Stomach (tissue), 4 donors: Measurements from ENCODE around the gene C11orf21.

Source experiments
- EP300 ChIP-seq: sonication (generic); formaldehyde crosslinking; IDR thresholded peaks from one replicate; pipeline ENCODE4 v1.6.1; 2017; ENCODE audit warnings: antibody characterized with exemption
- POLR2A ChIP-seq, 4 donors: fragments of 450-650 bp; IDR thresholded peaks; one replicate each; pipeline ENCODE4 v1.6.1; 2016; ENCODE audit warnings: antibody characterized with exemption in 4 of 4, control low read depth in 2 of 4, mild to moderate bottlenecking in 1 of 4, moderate library complexity in 1 of 4
- TF ChIP-seq, protein P1 (sequence below), 7 experiments: fragments of 450-650 bp in 4 of 7; fragments of 200-600 bp in 3 of 7; sonication (generic) in 3 of 7; IDR thresholded peaks; one replicate each; pipeline ENCODE4 v1.5.1; 2016 to 2019; ENCODE audit warnings: antibody characterized with exemption in 7 of 7, control low read depth in 2 of 7, mild to moderate bottlenecking in 1 of 7

DNA sequence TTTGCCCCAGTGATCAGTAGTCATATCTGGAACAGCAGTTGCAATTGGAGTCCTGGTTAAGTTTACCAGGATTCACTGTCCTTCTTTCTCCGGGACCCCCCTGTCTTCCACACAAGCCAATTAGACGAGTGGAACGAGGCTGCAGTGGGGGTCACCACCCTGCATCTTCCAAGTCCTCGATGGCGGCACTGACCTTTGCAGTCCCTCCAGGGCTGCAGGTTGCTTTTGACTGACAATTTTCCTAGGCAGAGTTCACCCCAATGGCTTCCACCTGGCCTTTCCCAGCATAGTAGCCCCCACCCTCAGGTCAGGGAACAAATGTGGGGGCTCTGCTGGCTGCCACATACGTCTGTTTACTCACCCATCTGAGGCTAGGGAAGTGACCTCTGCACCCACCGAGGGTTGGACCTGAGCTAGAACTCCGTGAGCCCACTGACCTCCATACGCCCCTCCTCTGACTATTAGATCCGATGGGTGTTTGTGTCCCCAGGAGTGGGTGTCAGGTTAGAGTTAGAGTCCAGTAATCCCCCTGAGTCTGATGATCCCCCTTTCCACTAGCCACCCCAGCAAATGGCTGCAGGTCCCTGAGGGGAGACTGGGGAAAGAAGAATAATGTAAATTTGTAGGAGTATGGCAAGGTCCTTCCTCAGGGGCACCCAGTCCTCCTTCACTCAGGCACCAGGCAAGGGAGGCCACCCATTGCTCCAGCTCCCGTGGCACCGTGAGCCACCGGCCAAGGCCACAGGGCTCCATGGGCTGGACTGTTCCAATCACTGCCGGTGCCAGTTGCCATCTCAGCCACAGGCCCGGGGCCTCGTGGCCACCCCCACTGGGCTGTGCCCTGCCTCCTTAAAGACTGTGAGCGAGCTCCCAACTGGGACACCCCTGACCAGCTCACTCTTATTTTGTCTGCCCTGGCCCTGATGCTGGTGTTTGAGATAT lies 5.5 kb downstream of the C11orf21 start:
- TF ChIP-seq, protein P1, sequence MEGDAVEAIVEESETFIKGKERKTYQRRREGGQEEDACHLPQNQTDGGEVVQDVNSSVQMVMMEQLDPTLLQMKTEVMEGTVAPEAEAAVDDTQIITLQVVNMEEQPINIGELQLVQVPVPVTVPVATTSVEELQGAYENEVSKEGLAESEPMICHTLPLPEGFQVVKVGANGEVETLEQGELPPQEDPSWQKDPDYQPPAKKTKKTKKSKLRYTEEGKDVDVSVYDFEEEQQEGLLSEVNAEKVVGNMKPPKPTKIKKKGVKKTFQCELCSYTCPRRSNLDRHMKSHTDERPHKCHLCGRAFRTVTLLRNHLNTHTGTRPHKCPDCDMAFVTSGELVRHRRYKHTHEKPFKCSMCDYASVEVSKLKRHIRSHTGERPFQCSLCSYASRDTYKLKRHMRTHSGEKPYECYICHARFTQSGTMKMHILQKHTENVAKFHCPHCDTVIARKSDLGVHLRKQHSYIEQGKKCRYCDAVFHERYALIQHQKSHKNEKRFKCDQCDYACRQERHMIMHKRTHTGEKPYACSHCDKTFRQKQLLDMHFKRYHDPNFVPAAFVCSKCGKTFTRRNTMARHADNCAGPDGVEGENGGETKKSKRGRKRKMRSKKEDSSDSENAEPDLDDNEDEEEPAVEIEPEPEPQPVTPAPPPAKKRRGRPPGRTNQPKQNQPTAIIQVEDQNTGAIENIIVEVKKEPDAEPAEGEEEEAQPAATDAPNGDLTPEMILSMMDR (IDR thresholded peaks at IDR 0.05) = no peak
- TF ChIP-seq EP300 = no peak
- no peak for TF ChIP-seq POLR2A (IDR thresholded peaks at IDR 0.05)
